ENCODE results near the gene GALNT4. TPM values are rescaled to one million over a fixed set of nuclear protein-coding genes. Genes with fewer than 3 reads are reported as not detected.

Gene GALNT4
- total and polyA plus RNA-seq, 10 of the 15 experiments (the other 5 are each of a cell fraction or from before 2014, with no cell fraction given), result 0.90 to 2.9 (median 1.8) TPM

DNA sequence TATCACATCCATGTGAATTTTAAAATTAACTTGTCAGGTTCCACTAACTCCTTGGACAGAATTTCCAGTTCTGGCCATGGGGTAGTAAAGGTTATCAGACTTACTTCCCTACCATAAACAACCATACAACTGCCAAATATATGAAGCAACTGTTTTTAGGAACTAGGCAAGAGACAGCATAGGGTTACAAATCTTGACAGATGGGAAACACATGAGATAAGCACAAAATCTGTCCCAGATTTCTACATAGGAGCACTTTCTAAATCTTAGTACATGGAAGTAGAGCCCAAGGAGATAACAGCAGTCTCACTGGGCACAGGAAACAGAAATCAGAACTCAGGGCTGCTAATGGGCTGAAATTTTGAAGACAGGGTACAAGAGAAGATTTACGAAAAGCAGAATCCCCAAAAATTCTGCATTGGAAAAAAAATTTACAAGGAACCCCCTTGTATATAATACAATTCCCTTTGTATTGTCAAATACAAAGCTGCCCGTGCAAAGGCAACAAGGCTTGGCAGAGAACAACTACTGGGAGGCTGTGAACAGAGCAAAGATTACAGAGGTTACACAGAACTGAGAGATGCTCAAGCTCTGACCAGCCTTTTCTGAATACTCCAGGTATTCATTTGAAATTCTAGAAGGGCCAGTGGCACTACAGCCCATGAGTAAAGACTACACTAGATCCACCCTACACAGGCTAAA is 43.2 kb downstream of the GALNT4 start:
- H3K9me3 ChIP-seq (replicated peaks; ENCODE audit: control insufficient read depth, insufficient read depth, low read length), result no peaks in the 10 kb centered on the region
- ChIA-PET RAD21 (ENCODE audit: unreplicated experiment) (interaction anchor here (0.7 kb wide), 1 partner anchor 1323 kb away, joined by 5 read pairs; no protein-coding TSS in a partner anchor), SMC1A (ENCODE audit: uncharacterized antibody, unreplicated experiment) (interaction anchor here (0.7 to 1.5 kb wide), 2 partner anchors 8 to 717 kb away, joined by 3 read pairs; no protein-coding TSS in a partner anchor), CTCF (interaction anchor here (0.6 to 0.7 kb wide), 2 partner anchors 48 to 1356 kb away, joined by 3 read pairs; no protein-coding TSS in a partner anchor), POLR2A (no interaction called here)
- DNase-seq (ENCODE audit: low read depth, low spot score), result no peak
- no peak for FAIRE-seq
- in situ Hi-C loops (cut with MboI), result no loop called here
- no peak overlapping the region for H3K4me2 ChIP-seq (ENCODE audit: control insufficient read depth, insufficient read depth)
- H3K4me1 ChIP-seq (ENCODE audit: control insufficient read depth, insufficient read depth, low read length), result no peaks in the 10 kb centered on the region
- 93% methylated on average over 2 of the region's 2 CpGs for WGBS (ENCODE audit: insufficient coverage, insufficient replicate concordance, low lambda C conversion rate, missing lambda C conversion rate)
- H3K79me2 ChIP-seq (ENCODE audit: control insufficient read depth, insufficient read depth, low read length), result no peaks in the 10 kb centered on the region
- H3K9ac ChIP-seq (ENCODE audit: control insufficient read depth, insufficient read depth, low read length), result no peak overlapping the region
- intact Hi-C loops (cut with micrococcal nuclease; ENCODE audit: unreplicated experiment), result no loop called here
- no peak overlapping the region for H2AFZ ChIP-seq (ENCODE audit: control insufficient read depth, low read depth, low read length)
- H3K36me3 ChIP-seq (ENCODE audit: control insufficient read depth in 2 of 2, insufficient read depth in 2 of 2, low read length in 1 of 2), result no peaks in the 10 kb centered on the region
- no peak overlapping the region for H3K4me3 ChIP-seq
- H3K27ac ChIP-seq (ENCODE audit: control insufficient read depth, insufficient read depth), result no peak overlapping the region
- no peaks in the 10 kb centered on the region for H4K20me1 ChIP-seq (ENCODE audit: control insufficient read depth, insufficient read depth)
- BruUV-seq (replicated peaks), result no TSS peak
- TF ChIP-seq FOXK2 (IDR thresholded peaks at IDR 0.05) (no peak), SP1 (IDR thresholded peaks at IDR 0.05; ENCODE audit: low read depth, low read length) (no peak), MYB (IDR thresholded peaks at IDR 0.05; ENCODE audit: borderline replicate concordance, low read depth, low read length) (no peak), MTA2 (IDR thresholded peaks at IDR 0.05; ENCODE audit: low read depth) (no peak), IRF4 (IDR thresholded peaks at IDR 0.05; ENCODE audit: low read depth, low read length) (no peak), CHD2 (IDR thresholded peaks at IDR 0.05; ENCODE audit: borderline replicate concordance, low read depth, low read length) (no peak), NR2C2 (IDR thresholded peaks at IDR 0.05; ENCODE audit: borderline replicate concordance, control insufficient read depth, insufficient read length, low read depth) (no peak), HDGF (IDR thresholded peaks at IDR 0.05) (no peak), SMC3 (IDR thresholded peaks at IDR 0.05; ENCODE audit: borderline replicate concordance, low read length) (no peak), ESRRA (IDR thresholded peaks at IDR 0.05; ENCODE audit: low read length) (no peak), CREM (IDR thresholded peaks at IDR 0.05; ENCODE audit: low read depth) (no peak), YY1 (IDR thresholded peaks at IDR 0.05; ENCODE audit: low read depth, low read length) (no peak), YBX1 (IDR thresholded peaks at IDR 0.05) (no peak), ASH2L (IDR thresholded peaks at IDR 0.05; ENCODE audit: borderline replicate concordance, low read depth) (no peak), IKZF2 (IDR thresholded peaks at IDR 0.05) (no peak), MYC (IDR thresholded peaks at IDR 0.05; ENCODE audit: insufficient read depth, insufficient read length, insufficient replicate concordance, low read length, severe bottlenecking) (no peak)
- TF ChIP-seq, protein P1, sequence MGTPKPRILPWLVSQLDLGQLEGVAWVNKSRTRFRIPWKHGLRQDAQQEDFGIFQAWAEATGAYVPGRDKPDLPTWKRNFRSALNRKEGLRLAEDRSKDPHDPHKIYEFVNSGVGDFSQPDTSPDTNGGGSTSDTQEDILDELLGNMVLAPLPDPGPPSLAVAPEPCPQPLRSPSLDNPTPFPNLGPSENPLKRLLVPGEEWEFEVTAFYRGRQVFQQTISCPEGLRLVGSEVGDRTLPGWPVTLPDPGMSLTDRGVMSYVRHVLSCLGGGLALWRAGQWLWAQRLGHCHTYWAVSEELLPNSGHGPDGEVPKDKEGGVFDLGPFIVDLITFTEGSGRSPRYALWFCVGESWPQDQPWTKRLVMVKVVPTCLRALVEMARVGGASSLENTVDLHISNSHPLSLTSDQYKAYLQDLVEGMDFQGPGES (IDR thresholded peaks at IDR 0.05), result no peak
- ATAC-seq, result no peak
- H3K27me3 ChIP-seq (replicated peaks in 1 of 2; ENCODE audit: control insufficient read depth in 2 of 2, insufficient read depth in 2 of 2, low read length in 1 of 2), result no peaks in the 10 kb centered on the region
